ENCODE data around the gene UBQLN1.

The UBQLN1 gene

GRCh38 chr9:83669067-83669466 lies 38.7 kb downstream of the UBQLN1 start:
- DNase-seq (ENCODE audit: low read depth): no peak
- TF ChIP-seq CTCF (conservative IDR thresholded peaks at IDR 0.05; ENCODE audit: low read depth, low read length): no peak
- H3K4me3 ChIP-seq (ENCODE audit: low read length): no peak overlapping the region

GRCh38 chr9:83665580-83666200 lies 42.1 kb downstream of the UBQLN1 start:
- no peak overlapping the region for H3K4me3 ChIP-seq (ENCODE audit: low read length)
- DNase-seq (ENCODE audit: low read depth): no peak
- no peak for TF ChIP-seq CTCF (conservative IDR thresholded peaks at IDR 0.05; ENCODE audit: low read depth, low read length)

GRCh38 chr9:83662933-83663332 lies 44.8 kb downstream of the UBQLN1 start:
- no peak for DNase-seq (ENCODE audit: low read depth)
- TF ChIP-seq CTCF (conservative IDR thresholded peaks at IDR 0.05; ENCODE audit: low read depth, low read length): no peak
- no peak overlapping the region for H3K4me3 ChIP-seq (ENCODE audit: low read length)

- H3K4me3 ChIP-seq (ENCODE audit: low read length): no peak overlapping the region
- TF ChIP-seq CTCF (conservative IDR thresholded peaks at IDR 0.05; ENCODE audit: low read depth, low read length): no peak
These were observed 50.8 kb downstream of the UBQLN1 start for GRCh38 chr9:83656952-83657351.

GRCh38 chr9:83656032-83656680 lies 51.6 kb downstream of the UBQLN1 start:
- no peak for TF ChIP-seq CTCF (conservative IDR thresholded peaks at IDR 0.05; ENCODE audit: low read depth, low read length)
- H3K4me3 ChIP-seq (ENCODE audit: low read length): no peak overlapping the region
- DNase-seq (ENCODE audit: low read depth): no peak

More at GRCh38 chr9:83656952-83657351, 50.8 kb downstream of the UBQLN1 start:
- DNase-seq (ENCODE audit: low read depth): no peak

- no peak for TF ChIP-seq CTCF (conservative IDR thresholded peaks at IDR 0.05; ENCODE audit: low read depth, low read length)
- H3K4me3 ChIP-seq (ENCODE audit: low read length): no peak overlapping the region
- no peak for DNase-seq (ENCODE audit: low read depth)
These were observed 52.3 kb downstream of the UBQLN1 start for GRCh38 chr9:83655433-83655832.

GRCh38 chr9:83652433-83652832 lies 55.3 kb downstream of the UBQLN1 start:
- no peak for DNase-seq (ENCODE audit: low read depth)
- no peak overlapping the region for H3K4me3 ChIP-seq (ENCODE audit: low read length)
- no peak for TF ChIP-seq CTCF (conservative IDR thresholded peaks at IDR 0.05; ENCODE audit: low read depth, low read length)

Measured in retinal pigment epithelial cell (primary cell).